Measurements from ENCODE around the gene EEF1A2. TPM values are rescaled to one million over a fixed set of nuclear protein-coding genes. Genes with fewer than 3 reads are reported as not detected.

Gene EEF1A2
- total RNA-seq, 2 experiments from 2014 or later: 0.27 TPM; not detected in 1

DNA sequence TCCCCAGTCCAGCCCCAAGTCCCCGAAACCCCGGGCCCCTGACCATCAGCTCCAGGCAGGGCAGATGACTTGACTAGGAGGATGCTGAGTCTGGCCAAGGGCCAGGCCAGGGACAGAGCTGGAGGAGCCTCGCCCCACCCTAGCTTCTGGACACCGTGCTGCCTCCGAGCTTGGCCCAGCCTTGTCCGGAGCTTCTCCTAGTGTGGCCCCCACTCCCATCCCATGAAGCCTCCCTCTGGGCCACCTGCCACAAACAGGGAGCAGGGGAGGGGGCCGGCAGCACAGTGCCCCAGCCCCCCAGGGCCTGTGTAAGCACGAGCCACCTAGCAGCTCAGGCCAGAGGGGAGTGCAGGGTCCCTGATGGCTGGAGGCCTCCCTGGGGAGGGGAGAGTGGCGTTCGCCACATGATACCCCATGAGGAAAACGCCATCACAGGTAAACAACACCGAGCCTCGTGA, 5.3 kb downstream of the EEF1A2 start:
- no peaks in the 10 kb centered on the region for H3K36me3 Mint-ChIP-seq
- no peaks in the 10 kb centered on the region for H3K9me3 Mint-ChIP-seq
- H3K27me3 Mint-ChIP-seq: peaks cover 46% of the 10 kb centered on the region
- peaks cover 4% of the 10 kb centered on the region for H3K4me1 Mint-ChIP-seq
- H3K4me3 Mint-ChIP-seq: no peak overlapping the region
- no peak for DNase-seq
- H3K27ac Mint-ChIP-seq: no peak overlapping the region

DNA sequence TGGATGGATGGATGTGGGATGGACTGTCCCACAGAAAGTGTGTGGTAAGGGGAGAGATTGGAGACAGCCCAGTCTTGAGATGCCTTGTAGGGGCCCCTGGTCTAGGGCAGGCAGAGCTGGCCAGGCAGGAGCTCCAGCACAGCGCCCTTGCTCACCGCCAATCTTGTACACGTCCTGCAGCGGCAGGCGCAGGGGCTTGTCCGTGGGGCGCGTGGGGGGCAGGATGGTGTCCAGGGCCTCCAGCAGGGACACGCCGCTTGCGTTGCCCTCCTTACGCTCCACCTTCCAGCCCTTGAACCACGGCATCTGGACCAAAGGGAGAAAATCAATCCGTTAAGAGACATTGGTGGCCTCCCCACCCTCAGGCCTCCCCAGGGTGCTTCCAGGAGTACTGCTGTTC, 5.9 kb downstream of the EEF1A2 start:
- H3K27me3 Mint-ChIP-seq: peaks cover 42% of the 10 kb centered on the region
- no peak overlapping the region for H3K4me3 Mint-ChIP-seq
- H3K36me3 Mint-ChIP-seq: no peaks in the 10 kb centered on the region
- no peak overlapping the region for H3K27ac Mint-ChIP-seq
- peaks cover 4% of the 10 kb centered on the region for H3K4me1 Mint-ChIP-seq
- H3K9me3 Mint-ChIP-seq: no peaks in the 10 kb centered on the region
- DNase-seq: no peak

DNA sequence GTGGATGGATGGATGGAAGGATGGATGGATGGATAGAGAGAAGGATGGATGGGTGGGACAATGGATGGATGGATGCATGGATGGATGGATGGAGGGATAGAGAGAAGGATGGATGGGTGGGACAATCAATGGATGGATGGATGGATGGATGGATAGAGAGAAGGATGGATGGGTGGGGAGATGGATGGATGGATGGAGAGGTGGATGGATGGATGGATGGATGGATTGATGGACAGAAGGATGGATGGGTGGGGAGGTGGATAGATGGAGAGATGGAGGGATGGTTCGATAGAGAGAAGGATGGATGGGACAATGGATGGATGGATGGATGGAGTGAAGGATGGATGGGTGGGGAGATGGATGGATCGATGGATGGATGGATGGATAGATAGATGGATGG, 6.4 kb downstream of the EEF1A2 start:
- Mint-ChIP-seq H3K36me3 (no peaks in the 10 kb centered on the region), H3K9me3 (no peaks in the 10 kb centered on the region), H3K27ac (no peak overlapping the region), H3K4me1 (peaks cover 4% of the 10 kb centered on the region), H3K27me3 (peaks cover 40% of the 10 kb centered on the region), H3K4me3 (no peak overlapping the region)
- DNase-seq: no peak

DNA sequence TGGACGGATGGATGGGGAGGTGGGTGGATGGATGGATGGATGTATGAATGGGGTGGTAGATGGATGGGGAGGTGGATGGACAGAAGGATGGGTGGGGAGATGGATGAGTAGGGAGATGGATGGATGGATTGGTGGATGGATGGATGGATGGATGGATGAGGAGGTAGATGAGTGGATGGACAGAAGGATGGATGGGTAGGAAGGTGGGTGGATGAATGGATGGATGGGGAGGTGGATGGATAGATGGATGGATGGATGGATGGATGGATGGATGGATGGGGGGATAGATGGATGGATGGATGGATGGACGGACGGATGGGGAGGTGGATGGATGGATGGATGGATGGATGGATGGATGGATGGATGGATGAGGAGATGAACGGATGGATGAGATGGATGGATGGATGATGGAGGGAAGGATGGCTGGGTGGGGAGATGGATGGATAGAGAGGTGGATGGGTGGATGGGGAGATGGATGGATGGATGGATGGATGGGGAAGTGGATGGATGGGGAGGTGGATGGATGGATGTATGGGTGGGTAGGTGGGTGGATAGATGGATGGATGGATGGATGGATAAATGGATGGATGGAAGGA, 7.2 kb downstream of the EEF1A2 start:
- H3K9me3 Mint-ChIP-seq: no peaks in the 10 kb centered on the region
- no peaks in the 10 kb centered on the region for H3K36me3 Mint-ChIP-seq
- peaks cover 37% of the 10 kb centered on the region for H3K27me3 Mint-ChIP-seq
- peaks cover 4% of the 10 kb centered on the region for H3K4me1 Mint-ChIP-seq
- H3K4me3 Mint-ChIP-seq: no peak overlapping the region
- no peak for DNase-seq
- no peak overlapping the region for H3K27ac Mint-ChIP-seq

DNA sequence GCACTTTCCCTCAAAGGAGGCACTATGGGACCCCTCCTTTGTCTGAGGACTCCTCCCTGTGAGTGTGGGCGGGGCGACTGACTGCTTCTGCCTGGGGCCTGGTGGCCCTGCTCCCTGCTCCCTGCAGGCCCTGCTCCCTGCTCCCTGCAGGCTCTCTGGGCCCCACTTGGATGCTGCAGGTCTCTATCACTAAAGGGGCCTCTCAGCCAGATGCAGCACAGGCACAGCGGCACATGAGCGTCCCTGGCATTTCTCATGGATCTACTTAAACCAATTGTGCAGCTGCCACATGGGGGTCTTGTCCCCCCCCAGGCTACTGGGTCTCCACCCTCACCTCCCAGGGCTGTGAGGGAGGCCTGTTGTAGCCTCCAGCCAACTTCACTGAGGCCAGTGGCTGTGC, 7.8 kb downstream of the EEF1A2 start:
- Mint-ChIP-seq H3K36me3 (no peaks in the 10 kb centered on the region), H3K27me3 (peaks cover 36% of the 10 kb centered on the region), H3K27ac (no peak overlapping the region)

DNA sequence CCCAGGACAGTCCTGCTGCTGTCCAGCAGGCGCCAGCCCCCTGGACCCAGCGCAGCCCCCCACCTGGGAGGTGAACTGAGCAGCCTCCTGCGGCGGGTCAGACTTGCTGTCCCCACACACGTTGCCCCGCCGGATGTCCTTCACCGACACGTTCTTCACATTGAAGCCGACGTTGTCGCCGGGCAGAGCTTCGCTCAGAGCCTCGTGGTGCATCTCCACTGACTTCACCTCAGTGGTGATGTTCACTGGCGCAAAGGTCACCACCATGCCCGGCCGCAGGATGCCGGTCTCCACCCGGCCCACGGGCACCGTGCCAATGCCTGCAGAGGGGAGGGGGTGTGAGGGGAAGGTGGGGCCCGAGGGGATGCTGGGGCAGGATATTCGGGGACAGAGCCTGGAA, 8.5 kb downstream of the EEF1A2 start:
- H3K36me3 Mint-ChIP-seq: no peaks in the 10 kb centered on the region
- no peak overlapping the region for H3K27ac Mint-ChIP-seq
- peaks cover 37% of the 10 kb centered on the region for H3K27me3 Mint-ChIP-seq
- H3K4me1 Mint-ChIP-seq: no peaks in the 10 kb centered on the region
- no peaks in the 10 kb centered on the region for H3K9me3 Mint-ChIP-seq
- H3K4me3 Mint-ChIP-seq: no peak overlapping the region
- DNase-seq: no peak

More for the DNA sequence above, 7.8 kb downstream of the EEF1A2 start:
- Mint-ChIP-seq H3K9me3 (no peaks in the 10 kb centered on the region), H3K4me1 (no peaks in the 10 kb centered on the region), H3K4me3 (no peak overlapping the region)
- DNase-seq: no peak

DNA sequence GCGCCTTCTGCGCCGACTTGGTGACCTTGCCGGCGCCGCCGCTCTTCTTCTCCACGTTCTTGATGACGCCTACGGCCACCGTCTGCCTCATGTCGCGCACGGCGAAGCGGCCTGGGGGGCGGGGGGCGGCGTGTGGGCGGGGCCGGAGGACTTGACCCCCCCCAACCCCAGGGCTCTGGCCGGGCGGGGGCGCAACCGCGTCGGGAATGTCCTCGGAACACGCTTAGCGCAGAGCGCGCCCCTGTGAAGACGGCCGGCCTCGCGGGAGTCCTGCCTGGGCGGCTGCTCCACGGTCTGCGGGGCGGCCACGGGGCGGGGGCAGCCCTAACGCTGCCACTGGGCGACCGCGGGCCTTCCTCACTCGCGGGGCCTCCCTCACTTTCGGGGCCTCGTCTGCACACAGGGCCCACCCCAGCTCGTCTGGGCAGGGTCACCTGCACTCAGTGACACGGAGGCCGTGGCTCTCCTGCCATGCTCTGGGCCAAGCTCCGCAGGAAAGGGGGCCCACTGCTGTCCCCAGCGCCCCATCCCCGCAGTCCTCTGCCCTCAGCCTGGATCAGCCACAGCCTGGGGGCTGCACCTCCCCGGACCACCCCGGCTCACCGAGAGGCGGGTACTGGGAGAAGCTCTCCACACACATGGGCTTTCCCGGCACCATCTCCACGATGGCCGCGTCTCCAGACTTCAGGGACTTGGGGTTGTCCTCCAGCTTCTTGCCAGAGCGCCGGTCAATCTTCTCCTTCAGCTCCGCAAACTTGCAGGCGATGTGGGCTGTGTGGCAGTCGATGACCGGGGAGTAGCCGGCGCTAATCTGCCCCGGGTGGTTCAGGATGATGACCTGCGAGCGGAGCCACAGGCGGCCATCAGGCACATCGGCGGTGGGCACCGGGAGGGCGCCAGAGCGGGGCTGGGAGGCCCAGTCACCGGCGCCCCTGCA, 10.3 kb downstream of the EEF1A2 start:
- Mint-ChIP-seq H3K36me3 (no peaks in the 10 kb centered on the region), H3K4me1 (no peaks in the 10 kb centered on the region), H3K27me3 (peaks cover 41% of the 10 kb centered on the region), H3K4me3 (no peak overlapping the region), H3K9me3 (no peaks in the 10 kb centered on the region), H3K27ac (no peak overlapping the region)
- DNase-seq: no peak

DNA sequence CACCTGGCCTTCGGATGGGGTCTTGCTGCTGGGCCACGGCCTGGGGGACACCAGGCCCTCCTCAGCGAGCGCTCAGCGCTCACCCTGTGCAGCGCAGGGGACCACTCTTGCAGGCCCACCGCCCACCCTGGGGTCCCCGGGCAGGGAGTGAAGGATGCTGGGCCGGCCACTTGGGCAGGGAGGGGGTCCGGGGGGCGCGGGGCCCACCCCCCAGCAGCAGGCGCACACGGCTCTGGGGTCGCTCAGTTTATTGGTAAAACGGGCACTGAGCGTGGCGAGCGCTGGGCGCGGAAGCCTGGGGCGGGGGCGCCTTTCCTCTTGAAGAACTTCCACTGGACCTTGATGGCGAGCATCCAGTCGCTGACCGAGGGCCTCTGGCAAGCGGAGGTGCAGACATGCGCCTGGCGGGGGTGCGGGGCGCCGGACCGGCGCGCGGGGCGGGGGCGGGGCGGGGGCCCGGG, 11.1 kb downstream of the EEF1A2 start:
- H3K4me1 Mint-ChIP-seq: peaks cover 1% of the 10 kb centered on the region

DNA sequence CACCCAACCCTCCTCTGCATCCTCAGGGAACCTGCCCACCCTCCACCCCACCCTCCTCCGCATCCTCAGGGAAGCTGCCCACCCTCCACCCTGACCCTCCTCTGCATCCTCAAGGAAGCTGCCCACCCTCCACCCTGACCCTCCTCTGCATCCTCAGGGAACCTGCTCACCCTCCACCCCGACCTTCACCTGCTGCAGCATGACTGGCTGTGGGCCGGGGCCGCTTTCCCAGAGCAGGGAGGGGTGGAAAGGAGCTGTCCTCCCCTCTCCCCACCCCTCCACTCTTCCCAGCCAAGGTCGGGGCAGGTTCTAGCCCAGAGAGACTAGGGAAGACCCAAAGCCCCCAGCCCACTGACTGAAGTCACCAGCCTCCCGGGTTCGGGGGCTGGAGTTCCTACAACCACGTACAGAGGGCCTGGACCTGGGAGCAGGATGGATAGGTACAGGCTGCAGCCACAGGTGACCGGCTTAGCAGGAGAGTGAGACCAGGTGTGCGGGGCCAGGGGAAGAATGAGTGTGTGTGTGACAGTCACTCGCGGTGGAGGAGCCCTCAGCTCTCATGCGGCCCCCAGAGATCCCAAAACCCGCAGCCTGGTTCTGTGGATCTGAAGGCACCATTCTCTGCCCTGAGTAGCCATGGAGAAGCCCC, 11.6 kb downstream of the EEF1A2 start:
- no peak overlapping the region for H3K27ac Mint-ChIP-seq
- H3K36me3 Mint-ChIP-seq: no peaks in the 10 kb centered on the region
- H3K4me3 Mint-ChIP-seq: no peak overlapping the region
- H3K4me1 Mint-ChIP-seq: peaks cover 1% of the 10 kb centered on the region
- H3K9me3 Mint-ChIP-seq: no peaks in the 10 kb centered on the region
- H3K27me3 Mint-ChIP-seq: peaks cover 49% of the 10 kb centered on the region
- DNase-seq: no peak

More for the DNA sequence above, 11.1 kb downstream of the EEF1A2 start:
- H3K4me3 Mint-ChIP-seq: no peak overlapping the region
- H3K27ac Mint-ChIP-seq: no peak overlapping the region
- no peaks in the 10 kb centered on the region for H3K9me3 Mint-ChIP-seq
- H3K27me3 Mint-ChIP-seq: peaks cover 44% of the 10 kb centered on the region
- no peaks in the 10 kb centered on the region for H3K36me3 Mint-ChIP-seq
- no peak for DNase-seq

DNA sequence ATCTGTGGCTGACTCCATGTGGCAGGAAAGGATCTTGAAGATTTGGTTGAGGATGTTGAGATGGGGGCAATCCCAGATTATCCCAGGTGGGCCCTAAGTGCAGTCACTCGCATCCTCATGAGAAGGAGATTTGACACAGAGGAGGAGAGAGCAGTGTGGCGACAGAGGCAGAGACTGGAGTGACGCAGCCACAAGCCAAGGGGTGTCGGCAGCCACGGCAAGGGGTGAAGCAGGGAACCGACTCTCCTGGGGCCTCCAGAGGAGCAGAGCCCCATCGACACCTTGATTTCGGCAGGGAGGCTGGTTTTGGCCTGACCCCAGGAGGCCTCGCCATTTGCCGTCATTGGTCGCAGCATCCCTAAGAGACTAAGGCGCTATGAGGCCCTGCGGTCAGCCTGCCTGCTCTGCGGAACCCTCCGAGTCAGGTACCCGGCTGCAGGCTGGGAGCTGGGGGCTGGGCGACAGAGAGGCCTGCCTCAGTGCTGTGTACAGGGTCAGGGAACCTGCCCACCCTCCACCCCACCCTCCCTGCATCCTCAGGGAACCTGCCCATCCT, 12.5 kb downstream of the EEF1A2 start:
- no peak overlapping the region for H3K4me3 Mint-ChIP-seq
- H3K36me3 Mint-ChIP-seq: no peaks in the 10 kb centered on the region
- H3K9me3 Mint-ChIP-seq: no peaks in the 10 kb centered on the region
- no peak for DNase-seq
- H3K4me1 Mint-ChIP-seq: peaks cover 1% of the 10 kb centered on the region
- no peak overlapping the region for H3K27ac Mint-ChIP-seq
- H3K27me3 Mint-ChIP-seq: peaks cover 49% of the 10 kb centered on the region

DNA sequence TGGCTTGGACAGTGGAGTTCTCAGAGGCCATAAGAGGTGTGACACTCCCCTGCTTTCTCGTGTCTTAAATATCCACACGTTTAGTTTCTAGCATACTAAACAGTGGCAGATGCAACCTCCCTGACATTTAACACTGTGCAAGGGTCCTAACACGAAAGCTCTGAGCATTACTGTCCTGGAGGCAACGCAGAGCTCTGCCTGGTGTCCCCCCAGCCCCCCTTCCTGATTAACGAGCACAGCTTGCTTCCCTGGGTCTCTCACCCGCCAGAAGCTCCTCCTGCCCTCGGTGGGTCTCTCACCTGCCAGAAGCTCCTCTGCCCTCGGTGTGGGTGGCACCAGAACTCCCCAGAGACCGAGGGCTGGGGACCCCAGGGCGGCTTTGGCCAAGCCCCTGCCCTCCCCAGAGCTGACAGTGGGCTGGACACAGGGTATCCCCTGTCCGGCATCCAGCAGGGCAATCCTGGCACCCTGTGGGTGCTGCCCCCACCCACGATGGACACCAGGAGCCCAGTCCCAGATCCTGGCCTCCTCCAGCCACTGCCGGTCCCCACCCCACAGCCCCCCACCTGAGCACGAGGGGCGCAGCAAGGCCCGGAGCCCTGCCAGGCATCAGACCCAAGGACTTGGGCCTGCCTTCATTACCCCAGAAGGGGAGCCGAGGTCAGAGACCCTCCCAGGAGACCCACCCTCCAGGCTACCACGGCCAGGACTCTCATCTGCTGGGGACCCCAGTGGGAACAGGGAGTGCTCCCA, 14.1 kb downstream of the EEF1A2 start:
- no peak overlapping the region for H3K27ac Mint-ChIP-seq
- DNase-seq: no peak
- H3K4me3 Mint-ChIP-seq: no peak overlapping the region
- peaks cover 1% of the 10 kb centered on the region for H3K4me1 Mint-ChIP-seq
- peaks cover 44% of the 10 kb centered on the region for H3K27me3 Mint-ChIP-seq
- no peaks in the 10 kb centered on the region for H3K9me3 Mint-ChIP-seq
- H3K36me3 Mint-ChIP-seq: no peaks in the 10 kb centered on the region

DNA sequence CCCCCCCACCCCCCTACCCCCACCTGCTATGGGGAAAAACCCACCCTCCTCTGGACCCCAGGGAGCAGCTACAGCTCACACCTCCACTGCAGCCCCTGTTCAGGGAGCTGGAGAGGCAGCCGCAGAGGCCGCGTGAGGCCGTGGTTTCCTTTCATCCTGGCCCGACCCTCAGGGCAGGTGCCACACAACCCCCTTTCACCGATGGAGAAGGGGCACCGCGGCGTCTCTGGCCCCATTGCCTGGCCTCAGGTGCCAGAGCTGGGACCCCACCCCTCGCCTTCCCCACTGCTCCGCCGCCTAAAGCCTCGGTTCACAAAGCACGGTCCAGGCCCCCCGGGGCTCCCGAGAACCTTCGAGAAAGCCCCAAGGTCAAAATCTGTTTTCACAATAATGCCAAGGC, 14.6 kb downstream of the EEF1A2 start:
- H3K9me3 Mint-ChIP-seq: no peaks in the 10 kb centered on the region
- H3K27me3 Mint-ChIP-seq: peaks cover 42% of the 10 kb centered on the region
- peaks cover 1% of the 10 kb centered on the region for H3K4me1 Mint-ChIP-seq
- no peak overlapping the region for H3K4me3 Mint-ChIP-seq
- H3K36me3 Mint-ChIP-seq: no peaks in the 10 kb centered on the region
- DNase-seq: no peak
- H3K27ac Mint-ChIP-seq: no peak overlapping the region

DNA sequence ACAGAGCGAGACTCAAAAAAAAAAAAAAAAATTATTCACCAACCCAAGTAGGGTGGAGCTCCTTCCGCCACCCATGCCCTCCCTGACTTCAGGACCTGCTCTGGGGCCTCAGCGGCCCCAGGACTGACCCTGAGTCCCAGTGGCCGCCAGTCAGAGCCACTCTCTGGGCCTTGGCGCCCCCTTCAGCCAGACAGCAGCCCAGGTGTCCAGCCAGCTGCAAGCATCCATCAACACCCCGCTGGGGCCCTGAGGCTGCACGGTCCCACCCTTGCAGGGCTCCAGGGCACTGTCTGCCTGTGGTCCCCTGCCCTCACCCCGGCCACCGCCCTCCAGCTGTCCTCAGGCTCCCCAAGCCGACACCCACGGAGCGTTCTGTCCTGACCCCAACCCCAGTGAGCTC, 15.0 kb downstream of the EEF1A2 start:
- Mint-ChIP-seq H3K4me1 (peaks cover 1% of the 10 kb centered on the region), H3K9me3 (no peaks in the 10 kb centered on the region), H3K27me3 (peaks cover 41% of the 10 kb centered on the region), H3K36me3 (no peaks in the 10 kb centered on the region), H3K4me3 (no peak overlapping the region), H3K27ac (no peak overlapping the region)
- DNase-seq: no peak

DNA sequence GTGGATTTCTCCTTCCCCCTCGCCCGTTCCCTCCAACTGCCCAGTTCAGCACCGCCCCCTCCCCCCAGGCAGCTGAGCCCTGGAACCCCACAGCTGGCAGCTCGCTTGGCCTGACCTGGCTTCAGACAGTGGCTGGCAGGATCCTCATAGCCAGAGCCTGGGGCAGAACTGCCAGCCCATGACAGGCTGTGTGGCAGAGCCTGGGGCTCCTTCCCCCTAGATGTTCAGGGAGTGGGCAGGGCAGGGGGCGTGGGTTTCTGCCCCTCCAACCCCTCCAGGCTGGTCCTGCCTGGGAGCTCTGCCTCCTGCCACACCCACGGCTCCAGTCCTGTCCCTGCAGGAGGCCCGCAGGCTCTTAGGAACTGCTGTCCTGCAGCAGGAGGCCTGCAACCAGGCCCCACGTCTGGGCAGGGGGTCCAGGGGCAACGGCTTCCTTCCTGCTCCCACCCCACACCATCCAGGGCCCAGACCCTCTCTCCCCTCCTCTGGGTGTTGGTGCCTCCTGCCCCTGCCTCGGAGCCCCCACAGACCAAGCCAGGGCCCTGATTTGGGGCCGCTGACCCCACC, 16.8 kb downstream of the EEF1A2 start:
- no peak overlapping the region for H3K4me3 Mint-ChIP-seq
- no peaks in the 10 kb centered on the region for H3K9me3 Mint-ChIP-seq
- H3K27me3 Mint-ChIP-seq: peaks cover 47% of the 10 kb centered on the region
- H3K27ac Mint-ChIP-seq: no peak overlapping the region
- H3K4me1 Mint-ChIP-seq: peaks cover 1% of the 10 kb centered on the region
- DNase-seq: no peak
- no peaks in the 10 kb centered on the region for H3K36me3 Mint-ChIP-seq

Measured in activated naive CD8-positive, alpha-beta T cell treated with anti-CD3 and anti-CD28 coated beads for 36 hours (primary cell).